Liver (tissue), 3 donors: ENCODE data around the gene NRG3.

Experiments used
- GABPA ChIP-seq, 2 donors: IDR thresholded peaks in 1 of 2; conservative IDR thresholded peaks in 1 of 2; 2 replicates each; pipeline ENCODE4 v1.6.1; 2016; ENCODE audit warnings: antibody characterized with exemption in 2 of 2, mild to moderate bottlenecking in 1 of 2, moderate library complexity in 1 of 2
- JUND ChIP-seq, 2 donors: IDR thresholded peaks; 2 replicates each; pipeline ENCODE4 v1.6.1; 2016; ENCODE audit warnings: antibody characterized with exemption in 2 of 2
- RAD21 ChIP-seq, 2 donors: IDR thresholded peaks; 2 replicates each; pipeline ENCODE4 v1.6.1; 2016; ENCODE audit warnings: antibody characterized with exemption in 2 of 2, mild to moderate bottlenecking in 2 of 2
- TAF1 ChIP-seq: conservative IDR thresholded peaks from 2 replicates; pipeline ENCODE4 v1.6.1; 2016; ENCODE audit warnings: antibody characterized with exemption, mild to moderate bottlenecking
- YY1 ChIP-seq: IDR thresholded peaks from 2 replicates; pipeline ENCODE4 v1.6.1; 2016; ENCODE audit warnings: antibody characterized with exemption, mild to moderate bottlenecking
- TF ChIP-seq, protein P1 (sequence below): fragments of 150-350 bp; IDR thresholded peaks from 2 replicates; pipeline ENCODE4 v1.5.1; 2017; ENCODE audit warnings: improper control_type of control experiment, low read depth, low read length; ENCODE audit not compliant: missing input control
- TF ChIP-seq, protein P2 (sequence below): IDR thresholded peaks from 2 replicates; pipeline ENCODE4 v1.6.1; 2016; ENCODE audit warnings: antibody characterized with exemption
- donor health status: healthy.
- donor health status: healthy.

DNA sequence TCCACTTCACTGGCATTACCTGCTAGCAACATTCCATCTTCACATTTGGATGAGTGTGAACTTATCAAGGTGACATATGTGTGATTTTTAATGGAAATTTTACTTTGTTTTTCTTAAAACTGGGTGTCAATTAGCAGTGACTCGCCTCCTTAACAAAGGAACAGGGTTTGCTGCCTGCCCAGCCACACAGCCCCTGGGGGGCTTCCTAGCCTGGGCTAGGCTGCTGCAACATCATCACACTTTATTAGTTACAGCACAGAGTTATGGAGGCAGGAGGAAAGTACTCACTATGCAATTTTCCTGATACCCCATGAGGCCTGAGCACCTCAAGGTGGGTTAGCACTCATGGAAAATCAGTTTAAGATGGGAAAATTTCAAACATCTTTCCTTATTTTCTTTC lies 861.3 kb downstream of the NRG3 start:
- TF ChIP-seq YY1 (no peak), TAF1 (no peak), GABPA (IDR thresholded peaks at IDR 0.05 in 1 of 2, conservative IDR thresholded peaks at IDR 0.05 in 1 of 2) (no peak), JUND (IDR thresholded peaks at IDR 0.05) (no peak), RAD21 (IDR thresholded peaks at IDR 0.05) (no peak)
- TF ChIP-seq, protein P1, sequence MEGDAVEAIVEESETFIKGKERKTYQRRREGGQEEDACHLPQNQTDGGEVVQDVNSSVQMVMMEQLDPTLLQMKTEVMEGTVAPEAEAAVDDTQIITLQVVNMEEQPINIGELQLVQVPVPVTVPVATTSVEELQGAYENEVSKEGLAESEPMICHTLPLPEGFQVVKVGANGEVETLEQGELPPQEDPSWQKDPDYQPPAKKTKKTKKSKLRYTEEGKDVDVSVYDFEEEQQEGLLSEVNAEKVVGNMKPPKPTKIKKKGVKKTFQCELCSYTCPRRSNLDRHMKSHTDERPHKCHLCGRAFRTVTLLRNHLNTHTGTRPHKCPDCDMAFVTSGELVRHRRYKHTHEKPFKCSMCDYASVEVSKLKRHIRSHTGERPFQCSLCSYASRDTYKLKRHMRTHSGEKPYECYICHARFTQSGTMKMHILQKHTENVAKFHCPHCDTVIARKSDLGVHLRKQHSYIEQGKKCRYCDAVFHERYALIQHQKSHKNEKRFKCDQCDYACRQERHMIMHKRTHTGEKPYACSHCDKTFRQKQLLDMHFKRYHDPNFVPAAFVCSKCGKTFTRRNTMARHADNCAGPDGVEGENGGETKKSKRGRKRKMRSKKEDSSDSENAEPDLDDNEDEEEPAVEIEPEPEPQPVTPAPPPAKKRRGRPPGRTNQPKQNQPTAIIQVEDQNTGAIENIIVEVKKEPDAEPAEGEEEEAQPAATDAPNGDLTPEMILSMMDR, result no peak
- TF ChIP-seq, protein P2, sequence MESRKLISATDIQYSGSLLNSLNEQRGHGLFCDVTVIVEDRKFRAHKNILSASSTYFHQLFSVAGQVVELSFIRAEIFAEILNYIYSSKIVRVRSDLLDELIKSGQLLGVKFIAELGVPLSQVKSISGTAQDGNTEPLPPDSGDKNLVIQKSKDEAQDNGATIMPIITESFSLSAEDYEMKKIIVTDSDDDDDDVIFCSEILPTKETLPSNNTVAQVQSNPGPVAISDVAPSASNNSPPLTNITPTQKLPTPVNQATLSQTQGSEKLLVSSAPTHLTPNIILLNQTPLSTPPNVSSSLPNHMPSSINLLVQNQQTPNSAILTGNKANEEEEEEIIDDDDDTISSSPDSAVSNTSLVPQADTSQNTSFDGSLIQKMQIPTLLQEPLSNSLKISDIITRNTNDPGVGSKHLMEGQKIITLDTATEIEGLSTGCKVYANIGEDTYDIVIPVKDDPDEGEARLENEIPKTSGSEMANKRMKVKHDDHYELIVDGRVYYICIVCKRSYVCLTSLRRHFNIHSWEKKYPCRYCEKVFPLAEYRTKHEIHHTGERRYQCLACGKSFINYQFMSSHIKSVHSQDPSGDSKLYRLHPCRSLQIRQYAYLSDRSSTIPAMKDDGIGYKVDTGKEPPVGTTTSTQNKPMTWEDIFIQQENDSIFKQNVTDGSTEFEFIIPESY, result no peak
